Suprapubic skin (tissue), 4 donors: ENCODE measurements around the gene FRY.

Experiments
- EP300 ChIP-seq: sonication (generic); formaldehyde crosslinking; IDR thresholded peaks from one replicate; pipeline ENCODE4 v1.6.1; 2017; ENCODE audit warnings: antibody characterized with exemption
- POLR2A ChIP-seq, 2 donors: fragments of 450-650 bp; IDR thresholded peaks; one replicate each; pipeline ENCODE4 v1.6.1; 2017; ENCODE audit warnings: antibody characterized with exemption in 2 of 2, mild to moderate bottlenecking in 2 of 2, moderate library complexity in 2 of 2
- POLR2AphosphoS5 ChIP-seq, 3 donors: sonication (generic); formaldehyde crosslinking; IDR thresholded peaks; one replicate each; pipeline ENCODE4 v1.6.1; 2017; ENCODE audit warnings: antibody characterized with exemption in 3 of 3
- TF ChIP-seq, protein P1 (sequence below), 2 donors: fragments of 200-600 bp in 1 of 2; fragments of 450-650 bp in 1 of 2; sonication (generic) in 1 of 2; IDR thresholded peaks; one replicate each; pipeline ENCODE4 v1.5.1; 2016 to 2019; ENCODE audit warnings: antibody characterized with exemption in 2 of 2, mild to moderate bottlenecking in 1 of 2, moderate library complexity in 1 of 2

DNA sequence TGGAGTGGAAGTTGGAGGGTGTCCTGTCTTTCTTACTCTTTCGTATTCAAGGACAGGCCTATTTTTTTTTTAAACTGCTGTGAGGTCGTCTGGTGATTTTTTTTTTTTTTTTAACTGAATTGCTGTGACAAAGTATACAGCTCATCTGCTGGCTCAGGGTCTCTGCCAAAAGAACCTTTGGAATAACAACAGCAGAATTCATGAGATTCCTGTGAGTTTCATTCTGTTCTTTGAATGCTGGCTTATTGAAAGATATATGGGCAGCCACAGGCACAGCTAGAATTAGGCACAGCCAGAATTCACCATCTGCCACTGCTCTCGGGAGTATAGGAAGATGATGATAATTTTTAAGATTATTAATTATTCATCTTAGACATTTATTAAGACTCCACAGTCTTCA, 21.4 kb upstream of the FRY start:
- TF ChIP-seq POLR2A (IDR thresholded peaks at IDR 0.05) (no peak), POLR2AphosphoS5 (IDR thresholded peaks at IDR 0.05) (no peak), EP300 (no peak)
- TF ChIP-seq, protein P1, sequence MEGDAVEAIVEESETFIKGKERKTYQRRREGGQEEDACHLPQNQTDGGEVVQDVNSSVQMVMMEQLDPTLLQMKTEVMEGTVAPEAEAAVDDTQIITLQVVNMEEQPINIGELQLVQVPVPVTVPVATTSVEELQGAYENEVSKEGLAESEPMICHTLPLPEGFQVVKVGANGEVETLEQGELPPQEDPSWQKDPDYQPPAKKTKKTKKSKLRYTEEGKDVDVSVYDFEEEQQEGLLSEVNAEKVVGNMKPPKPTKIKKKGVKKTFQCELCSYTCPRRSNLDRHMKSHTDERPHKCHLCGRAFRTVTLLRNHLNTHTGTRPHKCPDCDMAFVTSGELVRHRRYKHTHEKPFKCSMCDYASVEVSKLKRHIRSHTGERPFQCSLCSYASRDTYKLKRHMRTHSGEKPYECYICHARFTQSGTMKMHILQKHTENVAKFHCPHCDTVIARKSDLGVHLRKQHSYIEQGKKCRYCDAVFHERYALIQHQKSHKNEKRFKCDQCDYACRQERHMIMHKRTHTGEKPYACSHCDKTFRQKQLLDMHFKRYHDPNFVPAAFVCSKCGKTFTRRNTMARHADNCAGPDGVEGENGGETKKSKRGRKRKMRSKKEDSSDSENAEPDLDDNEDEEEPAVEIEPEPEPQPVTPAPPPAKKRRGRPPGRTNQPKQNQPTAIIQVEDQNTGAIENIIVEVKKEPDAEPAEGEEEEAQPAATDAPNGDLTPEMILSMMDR (IDR thresholded peaks at IDR 0.05), result no peak
